ENCODE data around the gene CCDC9B.

The CCDC9B gene

DNA sequence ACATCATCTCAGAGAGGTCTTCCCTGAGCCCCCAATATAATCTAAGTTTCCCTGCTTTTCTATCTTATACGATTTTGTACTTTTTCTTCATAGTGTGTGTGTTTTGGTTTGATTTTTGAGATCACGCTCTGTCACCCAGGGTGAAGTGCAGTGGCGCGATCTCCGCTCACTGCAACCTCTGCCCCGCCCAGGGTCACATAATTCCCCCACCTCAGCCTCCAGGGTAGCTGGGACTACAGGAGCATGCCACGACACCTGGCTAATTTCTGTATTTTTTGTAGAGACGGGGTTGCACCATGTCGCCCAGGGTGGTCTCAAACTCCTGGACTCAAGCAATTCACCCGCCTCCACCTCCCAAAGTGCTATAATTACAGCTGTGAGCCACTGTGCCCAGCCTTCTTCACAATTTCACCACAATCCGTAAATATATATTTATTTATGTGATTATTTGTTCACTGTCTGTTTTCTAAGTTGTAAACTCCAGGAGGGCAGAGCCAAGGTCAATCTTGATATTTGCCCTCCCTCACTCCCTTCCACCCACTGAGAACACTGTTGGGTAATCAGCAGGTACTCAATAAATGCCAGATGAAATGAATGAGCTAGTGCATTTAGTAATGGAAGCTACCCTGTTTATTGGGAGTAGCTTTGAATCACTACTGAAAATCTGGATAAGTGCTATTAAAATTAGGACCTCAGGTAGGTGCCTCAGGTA, 41.2 kb upstream of the CCDC9B start:
- ChIA-PET POLR2A (interaction anchor here (0.6 to 0.8 kb wide), 2 partner anchors 15 to 314 kb away, joined by 3 to 4 read pairs; no protein-coding TSS in a partner anchor), CTCF (interaction anchor here (0.7 to 3.6 kb wide), 12 partner anchors 10 to 108 kb away, joined by 3 to 29 read pairs (median 3); partner anchors contain the start of genes INAFM2 and IVD)
- no peak for DNase-seq (ENCODE audit: low read depth, low spot score)
- H3K4me3 ChIP-seq (ENCODE audit: low read depth, low read length), result no peak overlapping the region
- TF ChIP-seq CTCF (IDR thresholded peaks at IDR 0.05; ENCODE audit: insufficient read depth, low read length, missing control alignments), result no peak

GRCh38 chr15:40380636-40381035, 39.9 kb upstream of the CCDC9B start:
- no peak for TF ChIP-seq CTCF (IDR thresholded peaks at IDR 0.05; ENCODE audit: insufficient read depth, low read length, missing control alignments)
- CTCF ChIA-PET, result interaction anchor here (0.9 to 6.0 kb wide), 7 partner anchors 12 to 107 kb away, joined by 3 to 66 read pairs (median 4); no protein-coding TSS in a partner anchor
- POLR2A ChIA-PET, result no interaction called here
- no peak for DNase-seq (ENCODE audit: low read depth, low spot score)
- H3K4me3 ChIP-seq (ENCODE audit: low read depth, low read length), result no peak overlapping the region

DNA sequence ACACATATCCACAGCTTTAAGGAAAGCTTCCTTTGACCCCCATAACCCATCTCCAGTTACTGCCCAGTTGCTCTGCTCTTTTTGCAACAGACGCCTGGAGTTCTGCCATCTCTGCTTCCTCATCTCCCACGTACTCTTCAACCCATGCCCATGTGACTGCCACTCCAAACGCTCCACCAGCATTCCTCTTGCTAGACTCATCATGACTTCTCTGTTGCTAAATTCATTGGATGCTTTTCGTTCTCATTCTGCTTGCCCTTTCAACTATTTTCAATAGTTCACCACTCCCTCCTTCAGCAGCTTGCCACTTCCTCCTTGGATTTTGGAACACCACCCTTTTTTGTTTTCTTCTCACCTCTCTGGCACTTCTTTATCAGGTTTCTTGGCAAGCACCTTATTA, 39.1 kb upstream of the CCDC9B start:
- CTCF ChIA-PET, result interaction anchor here (1.0 to 6.0 kb wide), 8 partner anchors 10 to 105 kb away, joined by 3 to 66 read pairs (median 4); no protein-coding TSS in a partner anchor
- POLR2A ChIA-PET, result interaction anchor here (0.6 kb wide), 1 partner anchor 37 kb away, joined by 3 read pairs; no protein-coding TSS in a partner anchor
- no peak overlapping the region for H3K4me3 ChIP-seq (ENCODE audit: low read depth, low read length)
- DNase-seq (ENCODE audit: low read depth, low spot score), result peak; percentile 84
- TF ChIP-seq CTCF (IDR thresholded peaks at IDR 0.05; ENCODE audit: insufficient read depth, low read length, missing control alignments), result no peak

- POLR2A ChIA-PET, result interaction anchor here (0.6 kb wide), 1 partner anchor 36 kb away, joined by 3 read pairs; no protein-coding TSS in a partner anchor
- H3K4me3 ChIP-seq (ENCODE audit: low read depth, low read length), result no peak overlapping the region
- no peak for DNase-seq (ENCODE audit: low read depth, low spot score)
- TF ChIP-seq CTCF (IDR thresholded peaks at IDR 0.05; ENCODE audit: insufficient read depth, low read length, missing control alignments), result no peak
- CTCF ChIA-PET, result interaction anchor here (1.2 to 6.0 kb wide), 6 partner anchors 10 to 100 kb away, joined by 4 to 66 read pairs (median 4); no protein-coding TSS in a partner anchor
These were observed 38.6 kb upstream of the CCDC9B start for GRCh38 chr15:40379374-40379773.

- CTCF ChIA-PET, result interaction anchor here (1.2 to 6.0 kb wide), 2 partner anchors 9 to 46 kb away, joined by 3 to 66 read pairs; no protein-coding TSS in a partner anchor
These were observed 36.9 kb upstream of the CCDC9B start for GRCh38 chr15:40377606-40378005.

More at GRCh38 chr15:40377606-40378005, 36.9 kb upstream of the CCDC9B start:
- no peak for DNase-seq (ENCODE audit: low read depth, low spot score)
- POLR2A ChIA-PET, result no interaction called here
- TF ChIP-seq CTCF (IDR thresholded peaks at IDR 0.05; ENCODE audit: insufficient read depth, low read length, missing control alignments), result no peak
- H3K4me3 ChIP-seq (ENCODE audit: low read depth, low read length), result no peak overlapping the region

All from AG04449 (cell line).